ENCODE measurements around the gene OBP2B.
"Not testable (repeated sequence)": the region's sequence is repeated elsewhere in the genome, so short reads cannot be mapped to it uniquely, and the experiment has no call there.

Gene OBP2B

DNA sequence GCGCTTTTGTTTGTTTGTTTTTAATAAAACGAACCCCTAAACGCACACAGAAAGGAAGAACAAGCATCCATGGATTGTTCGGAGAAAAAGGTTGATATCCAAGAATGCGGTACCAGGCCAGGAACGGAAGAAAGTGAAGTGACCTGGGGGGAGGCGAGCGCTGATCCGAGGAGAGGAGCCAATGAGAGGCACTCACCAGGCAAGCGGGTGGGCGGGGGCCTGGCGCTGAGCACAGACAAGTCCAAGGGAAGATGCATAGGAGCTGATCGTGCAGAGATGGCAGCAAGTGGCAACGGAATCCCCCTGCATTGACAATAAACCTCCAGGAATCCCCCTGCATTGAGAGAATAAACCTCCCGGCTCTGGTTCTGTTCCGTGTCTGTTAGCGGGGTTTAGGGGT lies 8.4 kb downstream of the OBP2B start:
- no peak for FAIRE-seq

DNA sequence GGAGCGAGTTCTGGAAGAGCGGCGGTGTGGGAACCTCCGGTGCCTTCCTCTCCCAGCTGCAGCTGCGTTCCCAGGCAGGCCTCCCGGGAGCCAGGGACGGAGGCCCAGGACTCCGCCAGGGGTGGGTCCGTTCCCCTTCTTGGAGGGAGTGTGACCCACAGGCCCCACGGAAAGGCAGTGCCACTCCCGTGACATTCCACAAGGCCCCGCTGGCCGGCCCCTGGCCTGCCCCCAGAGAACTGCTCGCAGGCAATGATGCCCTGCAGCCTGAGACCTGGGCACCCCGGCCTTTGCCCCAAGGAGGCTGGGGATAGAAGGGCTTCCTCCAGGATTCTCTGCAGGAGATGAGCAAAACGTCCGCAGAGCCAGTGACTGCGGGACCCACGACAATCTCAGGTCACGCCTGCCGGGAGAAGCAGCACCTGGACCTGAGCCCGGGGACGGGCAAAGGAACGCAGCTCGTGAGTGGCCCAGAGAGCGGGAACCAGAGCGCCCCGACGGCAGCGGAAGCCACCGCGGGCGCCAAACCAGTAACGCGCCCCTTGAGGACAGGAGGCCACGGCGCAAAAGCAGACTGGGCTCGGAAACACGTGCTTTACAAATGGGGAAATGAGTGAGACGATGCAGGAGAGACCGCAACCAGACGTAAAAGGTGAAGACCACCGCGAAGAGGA lies 9.3 kb downstream of the OBP2B start:
- no peak for FAIRE-seq

DNA sequence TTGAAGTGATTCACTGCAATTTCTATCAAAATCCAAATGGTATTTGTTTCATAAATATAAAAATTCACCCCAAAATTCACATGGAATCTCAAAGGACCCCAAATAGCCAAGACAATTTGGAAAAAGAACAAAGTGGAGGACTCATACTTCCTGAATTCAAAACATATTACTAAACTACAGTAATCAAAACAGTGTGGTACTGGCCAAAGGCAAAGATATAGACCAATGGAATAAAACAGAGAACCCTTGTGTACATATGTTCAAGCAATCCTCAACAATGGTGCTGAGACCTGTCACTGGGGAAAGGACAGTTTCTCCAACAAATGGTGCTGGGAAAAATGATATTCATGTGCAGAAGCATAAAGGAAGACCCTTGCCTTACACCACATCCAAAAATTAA lies 14.0 kb downstream of the OBP2B start:
- no peak for FAIRE-seq

DNA sequence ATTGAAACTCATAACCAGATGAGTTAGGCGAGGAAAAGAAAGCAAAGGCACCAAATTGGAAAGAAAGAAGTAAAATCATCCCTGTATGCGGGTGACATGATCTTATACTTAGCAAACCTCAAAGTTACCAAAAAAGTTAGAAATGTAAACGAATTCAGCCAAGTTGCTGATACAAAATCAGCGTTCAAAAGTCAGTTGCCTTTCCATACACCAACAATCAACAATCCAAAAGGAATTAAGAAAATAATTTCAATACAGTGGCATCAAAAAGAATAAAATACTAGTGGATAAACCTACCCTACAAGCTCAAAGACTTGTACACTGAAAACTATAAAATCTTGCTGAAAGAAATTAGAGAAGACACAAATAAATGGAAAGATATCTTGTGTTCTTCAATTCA lies 14.5 kb downstream of the OBP2B start:
- FAIRE-seq = no peak

DNA sequence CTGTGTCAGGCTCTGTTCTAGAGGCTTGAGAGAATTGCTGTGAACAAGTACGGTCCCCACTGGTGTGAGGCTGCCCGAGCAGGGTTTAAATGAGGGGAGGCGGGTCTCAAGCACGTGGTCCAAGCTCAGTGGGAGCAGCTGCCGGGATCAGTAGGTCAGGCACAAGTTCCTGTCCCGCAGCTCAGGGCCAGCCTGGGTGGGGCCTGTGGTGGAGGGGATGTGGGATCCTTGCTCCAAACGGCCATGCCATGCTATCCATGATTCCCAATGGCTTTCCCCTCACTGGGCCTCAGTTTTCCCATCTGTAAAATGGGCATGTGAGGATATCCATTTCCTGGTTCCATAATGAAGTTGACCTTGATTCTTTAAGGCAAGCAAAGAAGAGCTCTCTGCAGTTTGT lies 17.1 kb downstream of the OBP2B start:
- no peak for FAIRE-seq

DNA sequence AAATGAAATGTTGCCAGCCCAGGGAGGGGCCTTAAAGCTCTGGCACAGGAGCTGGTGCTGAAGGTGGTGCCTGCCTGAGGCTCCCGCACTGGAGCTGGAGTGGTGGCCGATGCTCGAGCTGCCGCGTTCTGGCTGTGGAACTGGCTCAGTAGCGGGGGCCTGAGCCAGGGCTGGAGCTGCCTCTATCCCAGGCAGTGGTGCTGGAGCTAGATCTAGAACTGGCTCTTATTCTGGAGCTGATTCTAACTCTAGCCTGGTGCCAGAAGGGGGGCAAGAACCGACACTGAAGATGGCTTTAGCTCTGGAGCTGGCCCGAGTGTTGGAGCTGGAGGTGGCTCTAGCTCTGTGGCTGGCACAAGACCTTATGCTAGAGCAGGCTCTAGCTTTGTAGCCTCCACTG lies 19.2 kb downstream of the OBP2B start:
- no peak for FAIRE-seq

DNA sequence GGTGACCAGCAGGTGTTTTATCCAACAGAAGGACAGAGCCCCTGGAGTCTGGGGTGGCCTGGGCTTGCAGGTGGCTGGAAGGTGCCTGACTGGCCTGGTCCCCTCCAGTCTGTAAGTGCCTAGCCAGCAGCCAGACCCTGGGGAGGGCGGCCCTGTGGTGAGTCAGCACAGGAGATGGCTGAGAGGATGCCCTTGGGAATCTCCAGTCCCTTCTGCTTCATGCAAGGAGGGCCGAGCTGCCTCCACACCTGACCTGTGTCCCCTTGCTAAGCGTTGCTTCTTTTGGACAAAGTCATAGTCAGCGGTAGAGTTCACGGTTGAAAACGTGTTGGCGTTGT lies 20.2 kb downstream of the OBP2B start:
- FAIRE-seq = no peak

DNA sequence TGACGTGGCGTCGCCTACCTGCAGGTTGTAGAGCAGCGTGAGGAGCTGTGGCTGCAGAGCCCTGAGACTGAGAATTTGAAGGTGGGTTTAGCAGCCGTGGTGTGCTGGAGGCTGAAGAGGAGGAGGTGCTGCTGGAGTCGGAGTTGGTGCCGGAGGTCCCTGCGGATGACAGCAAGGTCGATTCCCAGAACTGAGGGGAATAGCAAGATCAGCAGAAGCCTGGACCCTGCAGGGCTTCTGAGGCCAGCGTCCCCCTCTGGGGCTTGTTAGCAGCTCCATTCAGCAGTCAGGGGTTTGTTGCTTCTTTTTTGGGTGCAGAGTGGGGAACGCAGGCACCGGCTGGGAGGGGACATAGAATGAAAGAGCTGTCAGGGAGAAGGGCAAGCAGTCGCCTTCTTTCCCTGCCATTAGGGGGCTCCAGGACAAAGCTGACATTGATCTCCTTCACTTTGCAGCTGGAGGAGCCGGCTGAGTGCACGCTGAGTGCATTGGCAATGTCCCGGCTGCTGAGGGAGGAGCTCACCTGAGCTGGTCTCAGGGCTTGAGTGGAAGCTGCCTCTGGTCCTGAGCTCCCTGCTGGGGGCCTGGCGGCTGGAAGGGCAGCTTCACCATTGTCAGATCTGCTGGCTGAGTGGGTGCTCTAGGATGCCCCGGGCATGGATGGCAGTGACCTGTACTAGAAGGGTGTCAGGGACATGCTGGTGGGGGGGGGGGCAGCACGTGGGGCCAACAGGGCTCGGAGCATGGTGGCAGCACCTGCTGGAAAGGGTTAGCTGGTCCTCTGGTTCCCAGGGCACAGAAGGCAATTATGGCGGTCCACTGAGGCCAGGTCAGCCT lies 20.8 kb downstream of the OBP2B start:
- FAIRE-seq = no peak

DNA sequence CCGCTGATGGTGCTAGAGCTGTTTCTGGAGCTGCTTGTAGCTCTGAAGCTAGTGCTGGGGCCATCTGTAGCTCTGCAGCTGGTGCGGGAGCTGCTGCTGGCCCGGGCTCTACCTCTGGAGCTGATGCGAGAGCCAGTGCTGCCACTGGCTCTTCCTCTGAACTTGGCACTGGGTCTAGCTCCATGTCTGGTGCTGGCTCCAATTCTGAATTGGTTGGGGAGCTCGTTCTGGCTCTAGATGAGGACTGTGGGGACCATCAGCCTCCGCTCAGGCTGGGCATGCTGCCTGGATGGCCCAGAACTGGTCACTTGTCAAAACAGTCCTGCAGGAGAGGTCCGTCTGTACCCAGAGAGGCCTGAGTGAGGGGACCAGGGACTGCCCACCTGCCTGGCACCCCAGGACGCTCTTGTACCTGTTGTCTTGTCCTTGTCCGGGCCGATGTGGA lies 21.5 kb downstream of the OBP2B start:
- FAIRE-seq = no peak

DNA sequence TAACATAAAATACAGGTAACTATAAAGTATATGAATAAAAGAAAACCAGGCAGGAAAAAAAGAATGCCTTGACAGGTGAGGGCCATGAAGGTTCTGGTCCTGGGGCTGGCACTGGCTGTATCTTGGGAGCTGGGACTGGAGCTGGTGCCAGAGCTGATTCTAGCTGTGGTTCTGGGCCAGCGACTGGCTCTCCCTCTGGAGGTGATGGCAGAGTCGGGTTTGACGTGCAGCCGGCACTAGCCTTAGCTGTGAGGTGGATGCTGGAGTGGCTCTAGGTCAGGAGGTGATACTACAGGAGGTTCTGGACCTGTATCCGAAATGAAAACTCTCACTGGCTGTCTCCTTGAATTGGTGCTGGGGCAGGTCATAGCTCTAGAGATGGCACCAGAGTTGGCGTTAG lies 22.3 kb downstream of the OBP2B start:
- FAIRE-seq = no peak

DNA sequence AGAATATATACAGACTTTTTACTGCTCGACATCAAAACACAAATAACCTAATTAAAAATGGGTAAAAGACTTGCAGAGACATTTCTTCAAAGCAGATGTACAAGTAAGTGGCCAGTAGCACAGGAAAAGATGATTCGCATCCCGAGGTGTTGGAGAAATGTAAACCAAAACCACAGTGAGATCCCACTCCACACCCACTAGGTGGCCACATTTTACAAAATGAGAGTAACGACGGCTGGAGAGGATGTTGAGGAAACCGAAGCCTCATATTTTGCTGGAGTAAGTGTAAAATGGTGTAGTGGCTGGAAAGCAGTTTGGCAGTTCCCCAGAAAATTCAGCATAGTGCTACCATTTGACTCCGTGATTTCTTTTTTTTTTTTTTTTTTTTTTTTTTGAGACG lies 24.1 kb downstream of the OBP2B start:
- FAIRE-seq = peak; percentile 69

DNA sequence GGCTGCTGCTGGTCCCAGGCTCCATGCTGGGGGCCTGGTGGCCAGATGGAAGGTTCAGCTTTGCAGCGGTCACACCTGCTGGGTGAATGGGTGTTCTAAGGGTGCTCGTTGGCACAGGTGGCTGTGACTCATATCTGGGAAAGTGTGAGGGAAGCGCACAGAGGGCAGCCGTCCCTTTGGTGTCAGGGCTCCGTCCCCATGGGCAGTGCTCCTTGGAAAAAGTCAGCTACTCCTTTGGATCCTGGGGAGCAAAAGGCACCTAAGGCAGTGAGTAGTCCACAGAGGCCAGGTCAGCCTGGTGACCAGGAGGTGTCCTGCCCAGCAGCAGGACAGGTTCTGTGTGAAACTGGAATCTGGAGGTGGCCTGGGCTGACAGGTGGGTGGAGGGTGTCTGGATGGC lies 26.9 kb downstream of the OBP2B start:
- no peak for FAIRE-seq

DNA sequence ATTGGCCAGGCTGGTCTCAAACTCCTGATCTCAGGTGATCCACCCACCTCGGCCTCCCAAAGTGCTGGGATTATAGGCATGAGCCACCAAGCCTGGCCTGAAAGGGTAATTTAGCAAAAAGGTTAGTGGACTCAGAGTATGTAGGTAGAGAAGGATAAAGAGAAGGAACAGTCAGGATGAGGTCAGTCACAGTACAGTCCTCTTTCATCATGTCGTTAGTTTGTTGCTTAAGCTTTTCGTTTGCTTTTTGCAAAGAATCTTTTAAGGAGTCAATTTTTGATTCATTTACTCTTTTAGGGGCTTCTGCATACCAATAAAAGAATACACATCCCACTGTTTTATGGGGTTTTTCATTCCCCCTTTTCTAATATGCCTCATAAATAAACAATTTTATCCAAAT lies 27.5 kb downstream of the OBP2B start:
- FAIRE-seq = no peak

DNA sequence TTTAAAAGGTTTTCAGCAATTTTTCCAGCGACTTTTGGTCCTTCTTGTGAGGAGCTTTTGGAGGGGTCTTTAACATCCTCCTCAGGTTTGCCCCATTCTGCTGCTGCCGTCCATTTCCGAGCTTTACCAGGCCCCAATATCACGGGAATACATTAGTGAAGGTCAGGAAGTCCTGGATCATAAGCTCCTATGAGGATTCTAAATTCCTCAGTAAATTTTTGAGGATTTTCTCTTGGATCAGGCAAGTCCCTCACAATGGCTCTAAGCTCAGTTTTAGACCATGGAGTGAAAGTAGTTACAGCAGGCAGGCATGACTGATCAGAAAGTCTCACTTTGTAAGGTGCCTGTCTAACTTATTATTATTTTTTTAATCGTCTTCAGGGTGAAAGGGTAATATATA lies 28.1 kb downstream of the OBP2B start:
- no peak for FAIRE-seq

DNA sequence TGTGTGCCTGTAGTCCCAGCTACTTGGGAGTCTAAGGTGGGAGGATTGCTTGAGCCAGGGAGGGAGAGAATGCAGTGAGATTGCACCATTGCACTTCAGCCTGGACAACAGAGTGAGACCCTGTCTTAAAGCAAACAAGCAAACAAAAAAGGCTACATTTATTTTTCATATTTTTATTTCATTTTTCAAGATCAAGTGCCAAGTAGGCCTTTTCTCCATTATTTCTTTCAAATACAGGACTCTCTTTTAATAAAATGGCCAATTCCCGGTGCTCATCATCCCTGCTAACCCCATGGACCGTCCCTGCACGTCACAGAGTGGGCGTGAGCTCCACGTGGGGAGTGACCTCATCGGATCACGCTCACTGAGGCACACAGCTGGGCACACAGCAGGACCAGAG lies 36.0 kb downstream of the OBP2B start:
- FAIRE-seq = no peak

DNA sequence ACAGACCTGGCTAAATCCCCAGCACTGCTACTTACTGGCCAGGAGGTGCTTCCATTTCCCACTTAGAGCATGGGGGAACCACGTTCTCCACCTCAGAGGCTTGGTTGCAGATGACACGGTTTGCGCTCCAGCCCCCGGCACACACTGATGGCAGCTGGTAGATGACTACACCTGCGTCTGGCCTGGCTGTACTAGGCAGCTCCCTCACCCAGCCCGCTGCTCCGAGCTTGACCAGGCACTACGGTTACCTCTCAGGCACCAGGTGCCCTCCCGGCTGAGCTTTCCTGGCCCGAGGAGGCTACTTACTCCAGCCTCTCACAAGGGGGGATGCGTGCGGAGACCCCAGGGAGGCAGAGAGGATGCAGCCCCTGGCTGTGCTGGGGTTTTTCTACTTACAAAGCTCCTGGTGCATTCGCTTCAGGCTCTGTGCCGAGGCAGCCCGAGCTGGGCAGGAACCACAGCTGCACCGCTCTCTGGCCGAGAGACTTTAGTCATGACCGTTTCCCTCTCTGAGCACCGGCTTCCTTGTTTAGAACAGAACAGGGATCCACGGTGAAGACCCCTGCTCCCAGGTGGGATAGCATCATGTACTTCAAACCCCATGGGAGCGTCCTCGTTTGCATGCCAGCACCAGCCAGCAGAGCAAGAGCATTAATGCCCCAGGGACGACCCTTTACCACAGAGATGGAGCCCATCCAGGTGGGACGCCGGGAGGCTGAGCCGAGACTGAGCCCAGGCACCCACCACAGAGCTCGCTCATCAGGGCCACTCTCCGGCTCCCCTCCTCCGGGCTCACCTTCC lies 37.7 kb downstream of the OBP2B start:
- no peak for FAIRE-seq

DNA sequence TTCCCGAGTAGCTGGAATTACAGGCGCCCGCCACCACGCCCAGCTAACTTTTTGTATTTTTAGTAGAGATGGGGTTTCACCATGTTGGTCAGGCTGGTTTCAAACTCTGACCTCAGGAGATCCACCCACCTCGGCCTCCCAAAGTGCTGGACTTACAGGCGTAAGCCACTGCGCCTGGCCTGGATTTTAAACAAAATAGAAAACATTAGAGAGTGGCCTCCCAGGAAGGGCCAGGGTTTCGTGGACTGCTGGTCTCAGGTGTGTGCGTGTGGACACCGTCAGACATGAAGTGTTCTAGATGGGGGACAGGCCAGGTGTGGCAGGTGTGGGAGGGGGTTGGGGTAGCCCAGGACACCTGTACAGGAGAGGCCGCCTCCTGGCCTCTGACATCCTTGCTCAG lies 38.3 kb downstream of the OBP2B start:
- FAIRE-seq = no peak

DNA sequence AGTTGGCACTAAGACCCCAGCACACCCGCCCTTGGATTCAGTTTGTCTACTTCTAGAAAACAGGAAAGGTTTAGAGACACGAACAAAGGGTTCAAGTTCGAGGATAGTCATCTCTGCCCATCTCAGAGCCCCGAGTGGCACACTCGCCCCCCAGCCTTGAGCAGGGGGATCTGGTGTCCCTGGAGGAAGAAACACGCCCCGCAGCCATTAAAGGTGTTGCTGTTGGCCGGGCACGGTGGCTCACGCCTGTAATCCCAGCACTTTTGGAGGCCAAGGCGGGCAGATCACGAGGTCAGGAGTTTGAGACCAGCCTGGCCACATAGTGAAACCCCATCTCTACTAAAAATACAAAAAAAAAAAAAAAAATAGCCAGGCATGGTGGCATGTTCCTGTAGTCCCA lies 39.4 kb downstream of the OBP2B start:
- FAIRE-seq = not testable (repeated sequence)

DNA sequence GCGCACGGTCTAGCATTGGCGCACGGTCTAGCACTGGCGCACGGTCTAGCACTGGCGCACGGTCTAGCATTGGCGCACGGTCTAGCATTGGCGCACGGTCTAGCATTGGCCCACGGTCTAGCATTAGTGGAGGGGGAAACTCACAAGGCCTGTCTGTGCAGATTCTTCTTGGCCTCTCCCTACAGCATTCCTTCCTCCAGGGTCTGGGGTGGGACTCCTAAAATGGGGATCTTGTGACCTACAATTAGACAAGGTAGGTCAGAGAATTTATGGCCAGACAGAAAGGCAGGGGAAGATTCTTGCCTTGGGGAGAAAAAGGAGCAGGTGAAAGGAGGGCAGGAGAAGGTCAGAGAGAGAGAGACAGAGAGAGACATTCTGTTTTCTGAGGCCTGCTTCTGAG lies 39.9 kb downstream of the OBP2B start:
- no peak for FAIRE-seq

DNA sequence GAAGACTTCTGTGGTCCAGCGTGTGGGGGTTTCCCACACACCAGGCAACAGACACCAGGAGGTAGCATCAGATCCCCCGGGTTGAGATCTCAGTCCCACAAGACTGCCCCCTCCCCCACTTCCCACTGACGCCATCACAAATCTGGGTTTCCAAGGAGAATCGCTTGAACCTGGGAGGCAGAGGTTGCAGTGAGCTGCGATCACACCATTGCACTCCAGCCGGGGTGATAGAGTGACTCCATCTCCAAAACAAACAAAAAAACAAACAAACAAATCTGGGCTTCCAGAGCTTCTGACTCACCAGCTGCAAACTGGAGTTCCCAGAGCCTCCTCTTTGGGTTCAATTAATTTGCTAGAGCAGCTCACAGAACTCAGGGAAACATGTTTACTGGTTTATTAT lies 40.6 kb downstream of the OBP2B start:
- FAIRE-seq = no peak

DNA sequence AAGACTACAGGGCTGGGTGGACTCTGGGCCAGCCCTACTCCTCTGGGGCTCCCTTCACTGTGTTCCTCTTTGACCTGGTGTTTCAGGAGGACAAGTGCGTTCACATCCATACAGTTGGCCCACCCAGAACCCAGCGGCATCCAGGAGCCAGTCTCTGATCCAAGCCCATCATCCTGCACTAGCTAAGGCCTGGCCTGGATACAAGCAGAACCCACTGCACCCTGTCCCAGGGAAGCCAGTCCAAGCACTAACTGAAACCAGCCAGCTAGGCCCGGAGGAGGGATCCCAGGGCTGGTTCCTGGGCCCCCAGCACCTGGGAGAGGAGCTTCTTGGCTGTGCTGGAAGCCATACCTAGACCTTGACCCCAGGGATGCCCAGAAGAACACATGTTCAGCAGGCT lies 41.3 kb downstream of the OBP2B start:
- no peak for FAIRE-seq

DNA sequence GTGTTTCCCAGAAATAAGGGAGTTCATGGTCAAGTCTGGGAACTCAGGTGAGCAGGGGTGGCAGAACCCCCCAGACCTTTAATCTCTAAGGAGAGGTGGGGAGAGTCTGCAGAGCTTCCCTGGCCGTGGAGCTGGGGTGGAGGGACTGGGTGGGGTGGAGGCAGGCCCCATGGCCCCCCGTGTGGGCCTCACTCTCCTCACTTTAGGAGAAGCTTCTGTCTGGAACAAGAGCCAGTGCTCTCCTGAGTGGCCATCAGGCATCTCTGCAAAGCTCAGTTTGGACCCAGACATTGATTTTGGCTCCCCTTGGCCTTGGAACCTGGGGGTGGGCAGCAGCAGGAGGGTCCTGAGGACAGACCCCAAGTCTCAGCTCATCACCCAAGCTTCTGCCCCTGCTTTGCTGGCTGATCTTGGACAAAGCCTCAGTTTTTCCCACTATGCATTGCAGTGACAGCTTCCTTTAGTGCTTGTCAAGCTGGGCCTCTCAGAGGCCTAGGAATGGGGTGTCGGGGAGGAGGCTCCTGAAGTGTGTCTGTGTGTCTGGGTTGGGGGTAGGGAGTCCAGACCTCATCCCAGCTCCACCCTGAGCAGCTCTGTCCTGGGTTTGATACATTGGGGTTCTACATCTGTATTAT lies 41.8 kb downstream of the OBP2B start:
- no peak for FAIRE-seq

DNA sequence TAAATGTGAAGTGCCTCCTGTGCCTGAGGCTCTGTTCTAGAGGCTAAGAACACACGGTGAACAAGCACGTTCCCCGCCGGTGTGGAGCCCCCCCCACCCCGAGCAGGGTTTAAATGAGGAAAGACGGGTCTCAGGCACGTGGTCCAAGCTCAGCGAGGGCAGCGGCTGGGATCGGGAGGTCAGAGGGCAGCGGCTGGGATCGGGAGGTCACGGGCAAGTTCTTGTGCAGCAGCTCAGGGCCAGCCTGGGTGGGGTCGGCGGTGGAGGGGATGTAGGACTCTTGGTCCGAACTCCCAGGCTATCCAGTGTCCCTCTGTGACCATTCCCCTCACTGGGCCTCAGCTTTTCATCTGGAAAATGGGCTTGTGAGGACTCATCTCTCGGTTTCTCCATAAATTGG lies 42.7 kb downstream of the OBP2B start:
- FAIRE-seq = no peak

DNA sequence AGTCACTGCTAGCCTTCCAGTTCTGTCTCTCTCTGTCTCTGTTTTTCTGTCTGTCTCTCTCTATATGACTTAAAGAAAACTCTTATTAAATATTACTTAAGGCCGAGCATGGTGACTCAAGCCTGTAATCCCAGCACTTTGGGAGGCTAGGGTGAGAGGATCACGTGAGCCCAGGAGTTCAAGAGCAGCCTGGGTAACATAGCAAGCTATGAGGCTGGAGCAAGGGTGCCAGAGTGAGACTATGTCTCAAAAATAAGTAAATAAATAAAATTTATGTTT lies 43.7 kb downstream of the OBP2B start:
- no peak for FAIRE-seq

Measured in G401.6 (cell line).